Measurements from ENCODE around the gene TYMS.

The TYMS gene

DNA sequence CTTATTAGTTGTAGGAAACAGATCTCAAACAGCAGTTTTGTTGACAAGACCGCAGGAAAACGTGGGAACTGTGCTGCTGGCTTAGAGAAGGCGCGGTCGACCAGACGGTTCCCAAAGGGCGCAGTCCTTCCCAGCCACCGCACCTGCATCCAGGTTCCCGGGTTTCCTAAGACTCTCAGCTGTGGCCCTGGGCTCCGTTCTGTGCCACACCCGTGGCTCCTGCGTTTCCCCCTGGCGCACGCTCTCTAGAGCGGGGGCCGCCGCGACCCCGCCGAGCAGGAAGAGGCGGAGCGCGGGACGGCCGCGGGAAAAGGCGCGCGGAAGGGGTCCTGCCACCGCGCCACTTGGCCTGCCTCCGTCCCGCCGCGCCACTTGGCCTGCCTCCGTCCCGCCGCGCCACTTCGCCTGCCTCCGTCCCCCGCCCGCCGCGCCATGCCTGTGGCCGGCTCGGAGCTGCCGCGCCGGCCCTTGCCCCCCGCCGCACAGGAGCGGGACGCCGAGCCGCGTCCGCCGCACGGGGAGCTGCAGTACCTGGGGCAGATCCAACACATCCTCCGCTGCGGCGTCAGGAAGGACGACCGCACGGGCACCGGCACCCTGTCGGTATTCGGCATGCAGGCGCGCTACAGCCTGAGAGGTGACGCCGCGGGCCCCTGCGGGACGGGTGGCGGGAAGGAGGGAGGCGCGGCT lies at the start of gene TYMS:
TSS of gene TYMS (plus strand) at position 343 of the 690 bp plus-strand sequence. CDS start at position 433, 90 bp downstream.
- DNase-seq = peak; percentile 80 to 84

DNA sequence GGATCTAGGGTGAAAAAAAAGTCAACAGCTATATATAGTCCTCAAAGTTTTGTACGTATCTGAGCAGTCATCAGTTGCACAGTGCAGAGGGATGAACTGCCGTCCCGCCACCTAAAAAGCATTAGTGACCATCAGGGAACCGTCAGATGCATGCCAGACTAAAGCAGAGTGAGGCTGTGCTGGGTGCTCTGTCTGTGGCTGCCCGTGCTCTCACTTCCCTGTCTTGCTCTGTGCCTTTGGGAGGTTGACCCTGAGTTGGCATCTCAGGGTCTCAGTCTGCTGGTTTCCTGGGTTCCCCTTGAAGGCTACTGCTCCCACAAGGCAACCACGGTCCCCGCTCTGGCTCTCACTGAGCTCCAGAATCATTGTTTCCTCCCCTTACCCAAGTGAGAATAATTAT lies 49.5 kb upstream of the TYMS start:
- no peak for DNase-seq

DNA sequence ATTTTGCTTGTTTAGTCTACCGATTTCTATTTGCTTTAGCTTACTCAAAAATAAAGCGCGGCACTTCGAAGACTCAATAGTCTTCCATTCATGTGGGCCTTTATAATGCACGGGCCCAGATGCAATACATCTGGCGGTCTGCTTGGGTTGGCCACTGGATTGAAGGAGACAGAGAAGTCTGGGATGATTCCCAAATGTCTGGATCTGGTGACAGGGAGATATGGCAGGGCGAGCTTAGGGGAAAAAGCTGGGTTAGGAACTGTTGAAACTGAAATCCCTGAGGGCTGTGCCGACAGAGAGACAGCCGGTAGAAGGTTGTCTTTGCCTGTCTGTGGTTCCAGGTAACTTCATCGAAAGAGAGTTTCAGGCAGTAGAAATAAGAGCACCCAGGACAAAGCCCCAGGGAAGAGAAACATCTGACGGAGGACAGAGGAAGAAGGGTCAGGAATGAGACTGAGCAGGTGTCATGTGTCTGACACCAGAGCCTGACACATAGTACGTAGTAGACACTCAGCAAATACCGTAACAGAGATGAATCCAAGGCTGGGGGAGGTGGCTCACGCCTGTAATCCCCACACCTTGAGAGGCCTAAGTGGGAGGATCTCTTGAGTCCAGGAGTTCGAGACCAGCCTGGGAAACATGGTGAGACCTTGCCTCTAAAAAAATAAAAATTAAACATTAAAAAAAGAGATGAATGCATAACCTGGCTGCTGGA lies 47.1 kb upstream of the TYMS start:
- no peak for DNase-seq

DNA sequence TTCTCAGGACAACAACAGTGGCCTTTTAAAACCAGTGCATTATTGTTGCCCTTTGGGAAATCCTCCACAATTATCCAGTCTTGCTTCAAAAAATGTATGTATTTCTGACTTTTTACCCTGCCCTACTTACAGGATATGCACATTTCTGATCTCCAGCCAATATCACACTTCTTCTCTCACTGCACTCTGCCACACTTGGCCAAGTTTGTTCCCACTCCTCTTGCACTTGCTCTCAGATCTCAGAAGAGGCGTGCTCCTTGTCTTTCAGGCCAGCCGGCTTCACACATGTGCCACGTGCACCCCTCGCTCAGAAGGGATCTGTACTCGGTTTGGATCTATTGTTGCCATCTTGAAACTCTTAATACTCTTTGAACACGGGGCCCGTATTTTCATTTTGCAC lies 45.3 kb upstream of the TYMS start:
- no peak for DNase-seq

- no peak for DNase-seq
Measured at GRCh38 chr18:614193-614592, 43.3 kb upstream of the TYMS start.

GRCh38 chr18:615092-615521 lies 42.3 kb upstream of the TYMS start:
- no peak for DNase-seq

GRCh38 chr18:615773-616172 lies 41.7 kb upstream of the TYMS start:
- peak; percentile 40 to 55 for DNase-seq

GRCh38 chr18:616380-616995 lies 41.0 kb upstream of the TYMS start:
- DNase-seq = peak in 1 of 2 experiments; percentile 28

DNA sequence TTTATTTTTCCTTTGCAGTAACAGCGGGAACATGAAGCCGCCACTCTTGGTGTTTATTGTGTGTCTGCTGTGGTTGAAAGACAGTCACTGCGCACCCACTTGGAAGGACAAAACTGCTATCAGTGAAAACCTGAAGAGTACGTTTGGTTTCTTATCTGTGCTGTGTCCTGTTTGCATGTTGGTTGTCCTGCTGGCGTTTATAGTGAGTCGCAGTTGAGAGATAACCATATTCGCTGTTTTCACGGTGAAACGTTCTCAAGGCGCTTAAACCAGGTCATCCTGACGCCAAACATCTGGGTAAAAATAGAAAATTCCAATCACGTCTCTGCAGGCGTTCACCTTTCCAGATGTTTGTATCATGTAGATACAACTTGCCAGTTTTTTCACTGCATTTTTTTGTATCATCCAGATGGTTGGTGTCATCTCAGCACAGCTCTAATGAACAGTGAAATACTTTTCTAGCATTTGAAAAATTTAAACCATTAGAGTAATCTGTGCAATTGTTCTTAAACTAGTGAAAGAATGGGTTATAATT lies 39.4 kb upstream of the TYMS start:
- no peak for DNase-seq

- no peak for DNase-seq
Measured at GRCh38 chr18:618618-619017, 38.8 kb upstream of the TYMS start.

DNA sequence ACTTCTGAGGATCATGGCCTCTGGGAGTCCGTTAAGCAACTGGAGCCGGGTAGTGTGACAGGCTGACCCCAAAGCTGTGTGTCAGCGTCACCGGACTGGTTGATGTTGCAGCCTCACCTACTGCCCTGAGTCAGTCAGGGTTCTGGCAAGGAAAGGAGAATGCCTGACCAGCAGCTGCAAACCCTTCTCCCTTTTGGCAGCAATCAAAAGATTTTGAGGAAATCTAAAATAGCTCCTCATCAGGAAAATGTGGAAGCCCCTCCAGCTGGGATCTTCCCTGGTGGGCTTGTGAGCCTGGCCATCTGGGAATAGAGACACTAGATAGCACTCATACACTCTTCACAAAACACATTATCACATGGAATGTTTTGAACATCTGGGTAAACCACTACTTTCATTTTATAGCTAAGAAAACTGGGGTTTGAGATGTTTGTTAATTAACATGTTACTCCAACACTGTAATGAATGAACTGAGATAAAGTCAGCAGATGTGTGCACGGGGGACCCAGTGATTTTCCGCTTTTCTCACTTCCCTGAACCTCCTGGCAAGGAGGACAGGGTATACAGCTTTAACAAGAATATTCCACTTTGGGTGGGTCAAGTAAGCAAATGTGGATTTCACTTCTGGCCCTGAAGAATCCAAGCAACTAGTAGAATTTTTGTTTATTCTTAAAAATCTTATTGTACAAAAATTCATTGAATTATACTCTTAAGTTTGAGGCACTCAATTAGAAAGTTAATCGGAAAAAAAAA lies 36.0 kb upstream of the TYMS start:
- DNase-seq = no peak

GRCh38 chr18:622289-622688 lies 35.2 kb upstream of the TYMS start:
- DNase-seq = no peak

- peak; percentile 37 to 71 for DNase-seq
Measured at GRCh38 chr18:623761-624620, 33.5 kb upstream of the TYMS start.

GRCh38 chr18:627231-627630 lies 30.2 kb upstream of the TYMS start:
- DNase-seq = no peak

DNA sequence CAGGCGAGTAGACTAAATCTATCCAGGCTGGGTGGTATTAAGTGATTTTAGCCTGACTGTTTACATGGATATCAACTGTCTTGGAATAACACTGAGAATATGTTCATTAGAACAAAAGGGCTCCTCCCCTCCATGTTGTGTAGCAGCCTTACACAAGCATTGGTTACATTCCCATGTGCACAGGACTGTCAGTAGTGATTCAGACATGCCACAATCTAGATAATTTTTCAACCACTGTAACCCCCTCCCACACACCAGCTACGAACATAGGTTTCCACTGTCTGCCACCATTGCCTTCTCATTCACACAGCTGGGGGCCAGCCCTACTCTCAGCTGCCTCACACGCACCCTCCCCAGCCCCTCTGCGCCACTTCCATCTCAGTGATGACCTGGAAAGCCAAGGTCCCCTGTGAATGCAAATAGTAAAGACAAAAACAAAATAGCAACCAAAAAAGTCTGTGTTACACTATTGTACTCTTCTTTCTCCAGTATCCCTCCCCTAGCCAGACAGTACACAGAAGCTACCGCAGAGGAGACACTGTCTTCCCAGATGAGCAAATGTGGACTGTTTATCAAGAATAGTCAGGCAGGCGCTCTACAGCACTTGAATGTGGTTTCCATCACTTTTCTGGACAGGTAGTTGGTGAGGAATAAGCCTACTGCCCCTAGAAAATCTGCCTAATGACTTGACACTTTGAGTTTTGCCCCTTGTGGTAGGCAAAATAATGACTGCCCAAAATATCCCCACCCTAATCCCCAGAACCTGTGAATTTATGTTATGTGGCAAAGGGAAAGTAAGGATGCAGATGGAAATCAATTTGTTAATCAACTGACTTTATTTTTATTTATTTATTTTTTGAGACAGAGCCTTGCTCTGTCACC lies 27.9 kb upstream of the TYMS start:
- DNase-seq = no peak

DNA sequence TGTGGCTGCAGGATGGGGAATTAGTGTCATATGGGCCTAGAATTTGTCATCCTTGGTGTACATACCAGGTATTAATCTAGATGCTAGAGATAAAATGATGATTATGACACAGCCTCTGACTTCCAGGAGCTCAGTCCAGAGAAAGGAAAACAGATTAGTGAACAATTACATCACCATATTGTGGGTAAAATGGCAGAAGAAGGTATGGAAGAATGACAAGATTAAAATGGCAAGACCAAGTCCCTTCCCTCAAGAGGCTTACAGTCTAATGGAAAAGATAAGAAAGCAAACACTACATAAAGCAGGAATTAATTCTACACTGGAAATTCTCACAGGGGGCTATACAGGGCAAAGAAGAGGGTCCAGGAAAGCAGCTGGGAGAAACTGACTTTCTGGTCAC lies 25.9 kb upstream of the TYMS start:
- DNase-seq = no peak

GRCh38 chr18:634551-635045 lies 22.9 kb upstream of the TYMS start:
- DNase-seq = no peak

- DNase-seq = no peak
Measured at GRCh38 chr18:635171-635570, 22.3 kb upstream of the TYMS start.

DNA sequence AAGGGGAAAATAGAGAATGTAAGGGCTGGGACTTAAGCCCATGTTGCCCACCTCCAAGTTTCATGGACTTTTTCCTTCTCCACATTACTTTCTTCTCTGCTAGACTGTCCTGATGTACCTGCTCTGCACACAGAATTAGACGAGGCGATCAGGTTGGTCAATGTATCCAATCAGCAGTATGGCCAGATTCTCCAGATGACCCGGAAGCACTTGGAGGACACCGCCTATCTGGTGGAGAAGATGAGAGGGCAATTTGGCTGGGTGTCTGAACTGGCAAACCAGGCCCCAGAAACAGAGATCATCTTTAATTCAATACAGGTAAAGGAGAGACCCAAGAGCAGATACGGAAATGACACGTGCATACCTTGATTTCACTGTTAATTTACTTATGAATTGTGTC lies 16.2 kb upstream of the TYMS start:
- DNase-seq = no peak

DNA sequence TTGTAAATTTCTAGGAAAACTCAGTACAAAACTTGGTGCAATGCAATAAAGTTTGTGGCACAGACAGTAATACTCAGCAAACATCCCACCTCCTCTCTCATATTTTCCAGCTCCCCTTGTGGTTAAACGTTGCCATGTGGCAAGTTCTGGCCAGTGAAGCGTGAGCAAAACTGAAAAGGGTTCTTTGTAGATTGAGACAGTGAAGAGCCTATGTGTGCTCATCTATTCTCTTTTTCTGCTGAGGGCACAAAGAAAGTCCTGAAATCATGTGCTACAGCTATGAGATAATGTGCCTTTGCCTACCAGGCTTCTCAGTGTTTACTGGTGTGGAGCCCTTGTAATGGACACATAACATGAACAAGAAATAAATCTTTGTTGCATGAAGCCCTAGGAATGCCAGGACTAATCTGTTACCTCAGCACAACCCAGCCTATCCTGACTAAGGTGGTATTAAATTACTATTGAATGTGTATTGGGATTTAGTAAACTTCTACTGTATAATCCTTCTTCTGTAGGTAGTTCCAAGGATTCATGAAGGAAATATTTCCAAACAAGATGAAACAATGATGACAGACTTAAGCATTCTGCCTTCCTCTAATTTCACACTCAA lies 13.0 kb upstream of the TYMS start:
- DNase-seq = no peak

Data from SHP77 (cell line).